H1 (cell line): ENCODE measurements around the gene C16orf95. TPM values are rescaled to one million over a fixed set of nuclear protein-coding genes. Genes with fewer than 3 reads are reported as not detected.

Experiments used
- CTCF ChIA-PET: fragments of 300-600 bp; sonication (Branson Sonifier 250); formaldehyde crosslinking; loops from one replicate; lab custom pipeline; 2021; ENCODE audit not compliant: partially characterized antibody; lab: Charles Lee
- POLR2A ChIA-PET: fragments of 300-600 bp; sonication (Branson Sonifier 250); formaldehyde crosslinking; loops from one replicate; lab custom pipeline; 2021; ENCODE audit warnings: inconsistent platforms; ENCODE audit not compliant: partially characterized antibody; lab: Charles Lee
- DNase-seq, 2 experiments: peaks; one replicate each; pipeline versions ENCODE4 v3.0.0 to v3.0.0-alpha.2; 2010 to 2022; ENCODE audit warnings: low spot score in 2 of 2, low read depth in 1 of 2, mixed read lengths in 1 of 2
- FAIRE-seq: peaks from 2 replicates; lab custom pipeline; 2011; peaks lifted over from hg19 to GRCh38; lab: Jason Lieb, UNC
- H2AFZ ChIP-seq: 2 replicates; pipeline ENCODE4 v1.8.1; 2012; ENCODE audit warnings: low read length, inconsistent platforms
- H2AK5ac ChIP-seq: 2 replicates; pipeline ENCODE4 v1.6.1; 2013; ENCODE audit warnings: low read depth, low read length
- H2BK120ac ChIP-seq: replicated peaks from 2 replicates; pipeline ENCODE3; 2013; ENCODE audit warnings: low read depth, low read length, inconsistent platforms
- H2BK12ac ChIP-seq: 2 replicates; pipeline ENCODE4 v1.6.1; 2013; ENCODE audit warnings: low read depth, low read length
- H2BK15ac ChIP-seq: 2 replicates; pipeline ENCODE4 v1.6.1; 2013; ENCODE audit warnings: low read length
- H2BK20ac ChIP-seq: 2 replicates; pipeline ENCODE4 v1.6.1; 2013; ENCODE audit warnings: low read length
- H2BK5ac ChIP-seq: 2 replicates; pipeline ENCODE4 v1.6.1; 2013; ENCODE audit warnings: low read depth, low read length
- H3K14ac ChIP-seq: 2 replicates; pipeline ENCODE4 v1.6.1; 2013; ENCODE audit warnings: inconsistent platforms; ENCODE audit not compliant: insufficient read length
- H3K18ac ChIP-seq: 2 replicates; pipeline ENCODE4 v1.6.1; 2013; ENCODE audit warnings: low read length; ENCODE audit errors: extremely low read depth
- H3K23ac ChIP-seq: 2 replicates; pipeline ENCODE4 v1.6.1; 2013; ENCODE audit warnings: inconsistent platforms; ENCODE audit not compliant: insufficient read length
- H3K23me2 ChIP-seq: 2 replicates; pipeline ENCODE4 v1.6.1; 2013; ENCODE audit warnings: low read depth, low read length
- H3K27ac ChIP-seq: 2 replicates; pipeline ENCODE4 v1.6.1; 2011; ENCODE audit warnings: low read depth, low read length, inconsistent platforms
- H3K27me3 ChIP-seq, 4 experiments: replicated peaks in 1 of 4; 1 replicate in 1 of 4; 2 replicates in 3 of 4; pipeline versions ENCODE4 v1.6.1 to v1.8.1; 2011 to 2013; ENCODE audit warnings: low read length in 3 of 4, mild to moderate bottlenecking in 3 of 4, inconsistent platforms in 2 of 4, mixed read lengths in 2 of 4, moderate library complexity in 1 of 4; ENCODE audit not compliant: control insufficient read depth in 3 of 4, insufficient read depth in 3 of 4; ENCODE audit errors: extremely low read depth in 1 of 4
- H3K36me3 ChIP-seq, 4 experiments: 2 replicates each; pipeline versions ENCODE4 v1.6.1 to v1.8.1; 2011 to 2013; ENCODE audit warnings: mild to moderate bottlenecking in 4 of 4, low read length in 3 of 4, moderate library complexity in 2 of 4, control low read depth in 1 of 4, inconsistent platforms in 1 of 4; ENCODE audit not compliant: insufficient read depth in 4 of 4, control insufficient read depth in 2 of 4
- H3K4ac ChIP-seq: replicated peaks from 2 replicates; pipeline ENCODE3; 2013; ENCODE audit warnings: low read length, low read depth, mixed read lengths, inconsistent platforms; ENCODE audit not compliant: insufficient read length
- H3K4me1 ChIP-seq, 4 experiments: replicated peaks in 1 of 4; 1 replicate in 1 of 4; 2 replicates in 3 of 4; pipeline versions ENCODE4 v1.6.1 to v1.8.1; 2011 to 2013; ENCODE audit warnings: low read length in 3 of 4, inconsistent platforms in 2 of 4, mixed read lengths in 1 of 4; ENCODE audit not compliant: insufficient read depth in 4 of 4, control insufficient read depth in 3 of 4
- H3K4me2 ChIP-seq, 2 experiments: 2 replicates each; pipeline versions ENCODE4 v1.6.1 to v1.8.1; 2011 to 2013; ENCODE audit warnings: low read depth in 2 of 2, low read length in 2 of 2, control low read depth in 1 of 2, inconsistent platforms in 1 of 2, mild to moderate bottlenecking in 1 of 2; ENCODE audit not compliant: insufficient read depth in 1 of 2
- H3K4me3 ChIP-seq, 4 experiments: fragments of 200-600, 300-600 bp in 1 of 4; sonication (generic), shearing (Covaris generic), sonication (Bioruptor Twin) in 1 of 4; 2 replicates each; pipeline versions ENCODE4 v1.5.1 to v1.8.1; 2011 to 2016; ENCODE audit warnings: low read length in 4 of 4, low read depth in 3 of 4, control low read depth in 2 of 4, inconsistent platforms in 2 of 4, mild to moderate bottlenecking in 2 of 4, mixed read lengths in 1 of 4, moderate library complexity in 1 of 4; ENCODE audit not compliant: insufficient read depth in 2 of 4; ENCODE audit errors: extremely low read depth in 1 of 4
- H3K56ac ChIP-seq: replicated peaks from 2 replicates; pipeline ENCODE3; 2013; ENCODE audit warnings: low read depth, mild to moderate bottlenecking, mixed read lengths, low read length, inconsistent platforms; ENCODE audit not compliant: insufficient read length
- H3K79me1 ChIP-seq: 2 replicates; pipeline ENCODE4 v1.6.1; 2013; ENCODE audit warnings: low read depth, low read length, control low read depth
- H3K79me2 ChIP-seq, 2 experiments: 2 replicates each; pipeline versions ENCODE4 v1.6.1 to v1.8.1; 2012 to 2013; ENCODE audit warnings: low read length in 2 of 2, mild to moderate bottlenecking in 2 of 2, inconsistent platforms in 1 of 2; ENCODE audit not compliant: insufficient read depth in 2 of 2, control insufficient read depth in 1 of 2
- H3K9ac ChIP-seq, 4 experiments: replicated peaks in 1 of 4; 1 replicate in 1 of 4; 2 replicates in 3 of 4; pipeline versions ENCODE4 v1.6.1 to v1.8.1; 2011 to 2013; ENCODE audit warnings: low read depth in 3 of 4, low read length in 3 of 4, control low read depth in 2 of 4, mild to moderate bottlenecking in 2 of 4, moderate library complexity in 2 of 4, inconsistent platforms in 1 of 4; ENCODE audit errors: extremely low read depth in 1 of 4
- H3K9me3 ChIP-seq, 2 experiments: 2 replicates each; pipeline versions ENCODE4 v1.6.1 to v1.8.1; 2012 to 2013; ENCODE audit warnings: mild to moderate bottlenecking in 2 of 2, moderate library complexity in 2 of 2, control low read depth in 1 of 2, inconsistent platforms in 1 of 2, low read depth in 1 of 2, low read length in 1 of 2, mixed read lengths in 1 of 2; ENCODE audit not compliant: insufficient read depth in 2 of 2
- H4K20me1 ChIP-seq, 2 experiments: replicated peaks in 1 of 2; 2 replicates each; pipeline versions ENCODE3 to v1.8.1; 2011 to 2013; ENCODE audit warnings: inconsistent platforms in 2 of 2, low read length in 2 of 2, mild to moderate bottlenecking in 1 of 2; ENCODE audit not compliant: insufficient read depth in 2 of 2, control insufficient read depth in 1 of 2
- H4K5ac ChIP-seq: 2 replicates; pipeline ENCODE4 v1.6.1; 2013; ENCODE audit warnings: low read length, low read depth, mixed read lengths, inconsistent platforms; ENCODE audit not compliant: insufficient read length
- H4K8ac ChIP-seq: 2 replicates; pipeline ENCODE4 v1.8.0; 2013; ENCODE audit warnings: mild to moderate bottlenecking, moderate library complexity, low read length, inconsistent platforms; ENCODE audit not compliant: insufficient read depth; ENCODE audit errors: extremely low read depth
- H4K91ac ChIP-seq: replicated peaks from 2 replicates; pipeline ENCODE3; 2013; ENCODE audit warnings: low read length, mixed read lengths, inconsistent platforms; ENCODE audit not compliant: insufficient read length
- ATF3 ChIP-seq: IDR thresholded peaks from 2 replicates; pipeline ENCODE4 v1.6.1; 2011; ENCODE audit warnings: low read depth, mild to moderate bottlenecking, low read length; ENCODE audit not compliant: insufficient read depth
- CEBPB ChIP-seq: IDR thresholded peaks from 2 replicates; pipeline ENCODE4 v1.6.1; 2012; ENCODE audit warnings: low read depth, low read length
- CTBP2 ChIP-seq: IDR thresholded peaks from 2 replicates; pipeline ENCODE4 v1.7.0; 2011; ENCODE audit warnings: borderline replicate concordance, mild to moderate bottlenecking, moderate library complexity, mixed read lengths, low read length; ENCODE audit not compliant: insufficient read depth, insufficient read length
- EZH2 ChIP-seq: fragments of 200-600 bp; sonication (generic); IDR thresholded peaks from 2 replicates; pipeline ENCODE4 v1.7.1; 2012; ENCODE audit warnings: low read depth, mild to moderate bottlenecking, moderate library complexity, low read length, inconsistent platforms; ENCODE audit not compliant: severe bottlenecking
- HDAC2 ChIP-seq, 2 experiments: fragments of 300-600 bp in 1 of 2; sonication (generic) in 1 of 2; IDR thresholded peaks; 2 replicates each; pipeline ENCODE4 v1.6.1; 2011 to 2012; ENCODE audit warnings: low read depth in 2 of 2, low read length in 2 of 2, mild to moderate bottlenecking in 2 of 2, moderate library complexity in 2 of 2, borderline replicate concordance in 1 of 2, inconsistent platforms in 1 of 2
- KDM1A ChIP-seq: fragments of 200-600, 300-600 bp; sonication (generic); IDR thresholded peaks from 2 replicates; pipeline ENCODE4 v1.7.1; 2016; ENCODE audit warnings: mild to moderate bottlenecking, low read length, borderline replicate concordance
- RXRA ChIP-seq: IDR thresholded peaks from 2 replicates; pipeline ENCODE4 v1.6.1; 2011; ENCODE audit warnings: low read depth, mild to moderate bottlenecking, low read length, moderate library complexity; ENCODE audit not compliant: insufficient read depth
- SP4 ChIP-seq: IDR thresholded peaks from 2 replicates; pipeline ENCODE4 v1.6.1; 2012; ENCODE audit warnings: low read length, inconsistent platforms
- WGBS, 2 experiments: shearing (Covaris generic) in 1 of 2; methylation state at CpG; one replicate each; pipeline versions ENCODE4 v1.1.6 to v1.1.7; 2013 to 2015; ENCODE audit warnings: low lambda C conversion rate in 2 of 2, mixed read lengths in 2 of 2, inconsistent platforms in 1 of 2, low coverage in 1 of 2, missing lambda C conversion rate in 1 of 2; ENCODE audit not compliant: insufficient replicate concordance in 2 of 2, insufficient coverage in 1 of 2, insufficient read length in 1 of 2; ENCODE audit errors: extremely low coverage in 1 of 2, missing lambda C conversion rate in 1 of 2; 5-methylcytosine and 5-hydroxymethylcytosine counted together
- polyA plus RNA-seq, 7 experiments: library from polyadenylated mRNA; depleted of rRNA in 3 of 7; stranded (reverse) in 5 of 7; unstranded in 2 of 7; fragments of >200 nt in 5 of 7; fragments of 200-250 nt in 2 of 7; gene quantifications; 1 replicate in 5 of 7; 2 replicates in 1 of 7; 4 replicates in 1 of 7; pipeline versions ENCODE4 v1.2.1 to v1.2.3, GENCODE V29; 2011 to 2013; ENCODE audit warnings: missing spikeins in 2 of 7, mixed read lengths in 2 of 7
- total RNA-seq: library from RNA; stranded (reverse); fragmentation: NEBNext Ultra II Directional; extraction: Animal tissue kit (Norgen Biotek cat#: 25700); gene quantifications from 2 replicates; pipeline ENCODE4 v1.2.1, GENCODE V29; 2021
- TF ChIP-seq, protein P1 (sequence below): IDR thresholded peaks from 2 replicates; pipeline ENCODE4 v1.6.1; 2012; ENCODE audit warnings: low read length, inconsistent platforms

Gene C16orf95
- total and polyA plus RNA-seq, 2 of the 8 experiments (the other 6 are each of a cell fraction or from before 2014, with no cell fraction given), result 5.0 to 5.4 TPM

- no peaks in the 10 kb centered on the region; a peak in 1 of 8 replicates for H3K36me3 ChIP-seq
- H3K27ac ChIP-seq, result no peak overlapping the region
- no peaks in the 10 kb centered on the region for H3K79me1 ChIP-seq
- H3K4me1 ChIP-seq, result peaks cover 0 to 6% (median 5%) of the 10 kb centered on the region in 4 experiments; a peak in 6 of 7 replicates
- no peak overlapping the region for H3K4me3 ChIP-seq
- CTCF ChIA-PET, result interaction anchor here (0.6 kb wide), 1 partner anchor 147 kb away, joined by 3 read pairs; no protein-coding TSS in a partner anchor
- no peak overlapping the region for H2AFZ ChIP-seq
- H3K27me3 ChIP-seq, result no peaks in the 10 kb centered on the region
- no peak overlapping the region for H3K18ac ChIP-seq
- no peak overlapping the region for H2BK20ac ChIP-seq
- WGBS, 2 experiments, result 86% methylated on average over 12 of the region's 12 CpGs; no CpG with 5 or more reads in 1 of the 2 experiments
- H2BK12ac ChIP-seq, result no peak overlapping the region
- POLR2A ChIA-PET, result interaction anchor here (0.6 kb wide), 1 partner anchor 75 kb away, joined by 3 read pairs; no protein-coding TSS in a partner anchor
- H3K4me2 ChIP-seq, result no peak overlapping the region
- no peak overlapping the region for H4K8ac ChIP-seq
- no peak overlapping the region for H2AK5ac ChIP-seq
- no peaks in the 10 kb centered on the region for H3K9me3 ChIP-seq
- H2BK5ac ChIP-seq, result no peak overlapping the region
- H4K5ac ChIP-seq, result no peak overlapping the region
- peaks cover 5% of the 10 kb centered on the region; the same call in 1 of the 2 replicates for H3K23me2 ChIP-seq
- no peak overlapping the region for H3K9ac ChIP-seq
- FAIRE-seq (no peak), DNase-seq (no peak)
- peaks cover 0 to 12% of the 10 kb centered on the region in 2 experiments; a peak in 2 of 4 replicates for H3K79me2 ChIP-seq
- no peak overlapping the region for H2BK120ac ChIP-seq
- no peak overlapping the region for H2BK15ac ChIP-seq
- H4K91ac ChIP-seq, result no peak overlapping the region
- no peak overlapping the region for H3K4ac ChIP-seq
- no peak overlapping the region for H3K56ac ChIP-seq
- H4K20me1 ChIP-seq, result no peaks in the 10 kb centered on the region
- H3K14ac ChIP-seq, result no peak overlapping the region
- H3K23ac ChIP-seq, result no peak overlapping the region
- TF ChIP-seq ATF3 (no peak), CEBPB (no peak), EZH2 (no peak), HDAC2 (IDR thresholded peaks at IDR 0.05; ENCODE audit: borderline replicate concordance in 1 of 2, low read depth in 2 of 2, low read length in 2 of 2) (no peak), RXRA (no peak), KDM1A (no peak), CTBP2 (no peak), SP4 (no peak)
- TF ChIP-seq, protein P1, sequence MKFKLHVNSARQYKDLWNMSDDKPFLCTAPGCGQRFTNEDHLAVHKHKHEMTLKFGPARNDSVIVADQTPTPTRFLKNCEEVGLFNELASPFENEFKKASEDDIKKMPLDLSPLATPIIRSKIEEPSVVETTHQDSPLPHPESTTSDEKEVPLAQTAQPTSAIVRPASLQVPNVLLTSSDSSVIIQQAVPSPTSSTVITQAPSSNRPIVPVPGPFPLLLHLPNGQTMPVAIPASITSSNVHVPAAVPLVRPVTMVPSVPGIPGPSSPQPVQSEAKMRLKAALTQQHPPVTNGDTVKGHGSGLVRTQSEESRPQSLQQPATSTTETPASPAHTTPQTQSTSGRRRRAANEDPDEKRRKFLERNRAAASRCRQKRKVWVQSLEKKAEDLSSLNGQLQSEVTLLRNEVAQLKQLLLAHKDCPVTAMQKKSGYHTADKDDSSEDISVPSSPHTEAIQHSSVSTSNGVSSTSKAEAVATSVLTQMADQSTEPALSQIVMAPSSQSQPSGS, result no peak
Observed at GRCh38 chr16:87320510-87321227, 3.5 kb upstream of the C16orf95 start.
